ENCODE data around the gene ITGB8. TPM values are rescaled to one million over a fixed set of nuclear protein-coding genes. Genes with fewer than 3 reads are reported as not detected.

ITGB8 gene
- not detected for total RNA-seq

DNA sequence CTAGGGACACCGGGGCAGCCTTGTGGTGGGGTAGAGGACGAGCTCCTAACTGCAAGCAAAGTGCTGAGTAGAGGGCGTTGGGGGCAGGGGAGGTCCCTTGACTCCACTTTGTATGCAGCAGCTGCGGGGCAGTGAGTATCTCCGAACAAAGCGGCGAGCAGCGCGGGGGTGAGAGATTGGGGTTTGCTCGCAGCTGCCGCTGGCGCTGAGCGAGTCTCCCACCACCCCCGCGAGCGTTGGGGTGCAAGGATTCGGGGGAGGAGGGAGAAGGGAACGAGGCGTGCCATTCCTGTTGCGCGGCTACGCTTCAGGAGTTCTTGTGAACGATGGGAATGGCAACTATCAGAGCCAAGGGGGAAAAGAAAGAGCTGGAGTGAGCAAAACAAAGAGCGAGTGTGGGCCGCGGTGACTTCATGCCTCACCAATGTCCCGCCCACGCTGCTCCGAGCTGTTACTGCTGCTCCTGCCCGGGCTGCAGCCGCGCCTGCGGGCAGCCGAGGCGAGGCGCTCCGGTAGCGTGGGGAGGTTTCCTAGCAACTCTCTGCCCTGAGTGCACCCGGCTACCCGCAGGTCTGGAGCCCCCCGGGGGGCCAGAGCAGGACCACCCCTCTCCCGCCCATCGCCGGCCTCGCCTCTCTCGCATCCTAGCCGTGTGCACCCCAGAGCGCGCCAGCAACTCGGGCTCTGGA, at the start of gene ITGB8:
ITGB8 (plus strand) TSS at position 662 of the 689 bp plus-strand sequence. CDS start 907 bp downstream, outside the sequence.
- H3K4me1 Mint-ChIP-seq, result peaks cover 18% of the 10 kb centered on the region
- H3K36me3 Mint-ChIP-seq, result no peaks in the 10 kb centered on the region
- no peaks in the 10 kb centered on the region for H3K9me3 Mint-ChIP-seq
- H3K27me3 Mint-ChIP-seq, result peaks cover 69% of the 10 kb centered on the region
- POLR2A ChIA-PET, result no interaction called here
- peak; percentile 66 for ATAC-seq (ENCODE audit: low read depth)
- no peak within 1 kb of the TSS for H3K27ac Mint-ChIP-seq
- peak within 1 kb of the TSS; percentile 87 for H3K4me3 Mint-ChIP-seq
- no peak for DNase-seq

DNA sequence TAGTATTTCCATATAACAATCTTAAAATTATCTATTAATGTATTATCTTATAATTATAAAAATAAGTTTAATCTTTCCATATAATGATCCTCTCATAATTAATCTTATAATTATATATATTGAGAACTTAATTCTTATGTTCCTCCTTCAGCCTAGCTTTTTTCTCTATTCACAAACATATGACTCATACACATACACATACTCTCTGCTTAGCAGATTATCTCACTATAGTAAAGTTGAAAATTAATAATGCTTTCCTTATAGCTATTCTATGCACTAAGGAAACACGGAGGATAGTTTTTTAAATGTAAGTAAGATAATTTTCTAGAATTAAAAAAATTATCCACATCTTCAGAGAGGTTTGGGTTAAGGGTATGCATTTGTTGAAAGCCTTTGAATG, 47.7 kb upstream of the ITGB8 start:
- H3K4me1 Mint-ChIP-seq, result no peaks in the 10 kb centered on the region
- peaks cover 2% of the 10 kb centered on the region for H3K27me3 Mint-ChIP-seq
- no peak for ATAC-seq (ENCODE audit: low read depth)
- no peak overlapping the region for H3K27ac Mint-ChIP-seq
- H3K4me3 Mint-ChIP-seq, result no peak overlapping the region
- POLR2A ChIA-PET, result no interaction called here
- H3K36me3 Mint-ChIP-seq, result no peaks in the 10 kb centered on the region
- H3K9me3 Mint-ChIP-seq, result no peaks in the 10 kb centered on the region
- DNase-seq, result no peak

DNA sequence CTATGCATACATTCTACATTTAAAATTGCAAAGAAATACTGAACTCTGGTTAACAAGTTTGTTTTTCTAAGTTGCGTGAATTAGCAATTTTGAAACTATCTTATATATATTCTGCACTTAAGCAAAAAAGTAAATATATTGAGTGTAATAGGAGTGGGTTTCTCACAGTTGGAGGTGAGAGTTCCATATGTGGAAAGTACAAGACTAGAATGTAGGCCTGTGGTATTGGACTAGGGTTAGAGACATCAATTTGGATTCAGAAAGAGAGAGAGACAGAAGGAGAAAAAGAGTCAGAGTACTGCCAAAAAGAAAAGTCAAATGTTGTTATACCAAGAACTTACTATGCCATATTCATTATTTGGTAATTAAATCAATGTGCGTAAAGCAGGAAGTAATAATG, 47.3 kb upstream of the ITGB8 start:
- Mint-ChIP-seq H3K9me3 (no peaks in the 10 kb centered on the region), H3K27ac (no peak overlapping the region), H3K36me3 (no peaks in the 10 kb centered on the region), H3K4me3 (no peak overlapping the region), H3K4me1 (no peaks in the 10 kb centered on the region), H3K27me3 (peaks cover 2% of the 10 kb centered on the region)
- DNase-seq, result no peak
- ATAC-seq (ENCODE audit: low read depth), result no peak
- POLR2A ChIA-PET, result no interaction called here

DNA sequence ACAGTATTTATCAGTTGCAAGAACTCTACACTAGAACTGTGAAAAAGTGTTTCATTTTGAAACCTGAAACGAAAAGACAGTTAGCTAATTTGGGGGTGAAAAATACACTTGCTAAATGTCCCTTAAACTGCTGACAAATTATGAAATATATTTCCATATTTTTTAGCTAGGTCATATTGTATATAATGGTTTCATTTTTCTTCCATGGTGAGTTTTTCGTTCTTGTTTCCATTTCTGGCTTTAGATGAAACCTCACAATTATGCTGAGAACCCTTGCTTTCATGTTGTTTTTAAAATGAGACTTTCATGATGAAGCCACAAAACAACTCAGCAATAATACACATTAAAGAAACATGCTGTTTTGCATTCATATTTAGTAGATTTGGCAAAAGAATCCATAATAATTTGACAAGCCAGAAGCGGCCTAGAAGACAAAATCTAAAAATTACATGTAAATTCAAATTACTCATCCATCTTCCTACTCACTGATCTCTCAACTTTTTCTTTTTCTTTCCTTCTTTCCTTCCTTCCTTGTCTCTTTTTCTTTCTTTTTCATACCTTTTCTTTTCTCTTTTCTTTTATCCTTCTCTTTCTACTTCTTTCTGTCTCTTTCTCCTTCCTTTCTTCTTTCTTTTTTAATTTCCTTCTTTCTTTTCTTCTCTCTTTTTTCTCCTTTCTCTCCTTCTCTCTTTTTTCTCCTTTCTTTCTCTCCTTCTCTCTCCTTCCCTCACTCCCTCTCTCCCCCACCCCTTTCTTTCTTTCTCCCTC, 46.5 kb upstream of the ITGB8 start:
- Mint-ChIP-seq H3K4me1 (no peaks in the 10 kb centered on the region), H3K36me3 (no peaks in the 10 kb centered on the region), H3K9me3 (no peaks in the 10 kb centered on the region), H3K27ac (no peak overlapping the region), H3K27me3 (peaks cover 2% of the 10 kb centered on the region), H3K4me3 (no peak overlapping the region)
- DNase-seq, result no peak
- POLR2A ChIA-PET, result no interaction called here
- ATAC-seq (ENCODE audit: low read depth), result no peak

GRCh38 chr7:20284771-20285143, 45.9 kb upstream of the ITGB8 start:
- Mint-ChIP-seq H3K4me3 (no peak overlapping the region), H3K4me1 (no peaks in the 10 kb centered on the region), H3K9me3 (no peaks in the 10 kb centered on the region), H3K27ac (no peak overlapping the region), H3K36me3 (no peaks in the 10 kb centered on the region), H3K27me3 (peaks cover 2% of the 10 kb centered on the region)
- POLR2A ChIA-PET, result no interaction called here
- DNase-seq, result no peak
- no peak for ATAC-seq (ENCODE audit: low read depth)

DNA sequence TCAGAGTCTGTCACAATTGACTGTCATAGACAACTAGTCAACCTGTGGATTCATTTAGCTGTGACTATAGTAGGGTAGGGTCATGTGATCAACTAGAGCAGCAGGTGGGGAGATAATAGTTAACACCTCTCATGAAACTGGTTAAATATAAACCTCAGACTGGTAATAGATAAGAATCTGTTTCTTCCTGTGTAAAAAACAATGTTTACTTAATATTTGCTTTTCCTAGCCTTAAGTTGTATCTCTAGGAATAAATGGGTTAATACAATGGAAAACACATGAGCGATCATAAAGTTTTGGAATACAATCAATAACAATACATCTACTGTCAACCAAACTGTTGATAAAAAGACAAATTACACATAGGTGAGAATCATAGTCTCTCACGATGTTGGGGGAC, 43.4 kb upstream of the ITGB8 start:
- H3K9me3 Mint-ChIP-seq, result no peaks in the 10 kb centered on the region
- no peak for DNase-seq
- POLR2A ChIA-PET, result no interaction called here
- no peaks in the 10 kb centered on the region for H3K36me3 Mint-ChIP-seq
- no peak overlapping the region for H3K27ac Mint-ChIP-seq
- H3K4me3 Mint-ChIP-seq, result no peak overlapping the region
- peaks cover 2% of the 10 kb centered on the region for H3K27me3 Mint-ChIP-seq
- ATAC-seq (ENCODE audit: low read depth), result no peak
- H3K4me1 Mint-ChIP-seq, result no peaks in the 10 kb centered on the region

GRCh38 chr7:20288036-20288435, 42.7 kb upstream of the ITGB8 start:
- no peaks in the 10 kb centered on the region for H3K9me3 Mint-ChIP-seq
- no peak overlapping the region for H3K27ac Mint-ChIP-seq
- ATAC-seq (ENCODE audit: low read depth), result no peak
- no peaks in the 10 kb centered on the region for H3K36me3 Mint-ChIP-seq
- H3K27me3 Mint-ChIP-seq, result peaks cover 2% of the 10 kb centered on the region
- POLR2A ChIA-PET, result no interaction called here
- no peak overlapping the region for H3K4me3 Mint-ChIP-seq
- no peak for DNase-seq
- no peaks in the 10 kb centered on the region for H3K4me1 Mint-ChIP-seq

DNA sequence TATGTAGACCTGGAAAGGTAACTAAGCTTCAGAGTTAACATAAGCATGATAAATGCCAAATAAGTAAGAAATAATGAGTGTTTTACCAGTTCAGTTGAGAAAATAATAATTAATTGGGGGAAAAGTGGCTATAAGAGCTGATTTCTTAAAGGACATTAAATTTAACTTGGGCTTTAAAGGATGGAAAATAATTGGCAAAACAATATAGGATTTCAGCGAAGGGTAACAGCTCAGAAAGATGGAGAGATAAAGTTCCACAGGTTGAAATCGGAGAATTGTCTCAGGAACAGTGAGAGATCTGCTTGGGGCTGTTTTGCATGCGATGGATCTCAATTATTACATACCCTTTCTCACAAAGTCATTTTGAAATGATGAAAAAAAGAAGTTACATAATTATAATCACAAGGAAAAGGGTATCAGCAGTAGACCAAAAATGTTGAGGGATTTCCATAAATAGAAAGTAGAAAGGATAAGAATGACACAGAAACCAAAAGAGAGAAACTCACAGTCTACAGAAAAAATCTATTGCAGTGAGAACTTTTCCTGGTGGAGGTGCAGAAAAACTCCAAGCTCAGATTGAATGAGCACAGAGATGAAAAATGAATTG, 40.1 kb upstream of the ITGB8 start:
- no peaks in the 10 kb centered on the region for H3K4me1 Mint-ChIP-seq
- no peak for ATAC-seq (ENCODE audit: low read depth)
- DNase-seq, result no peak
- POLR2A ChIA-PET, result no interaction called here
- no peaks in the 10 kb centered on the region for H3K9me3 Mint-ChIP-seq
- no peak overlapping the region for H3K27ac Mint-ChIP-seq
- peaks cover 6% of the 10 kb centered on the region for H3K27me3 Mint-ChIP-seq
- H3K4me3 Mint-ChIP-seq, result no peak overlapping the region
- H3K36me3 Mint-ChIP-seq, result no peaks in the 10 kb centered on the region

- POLR2A ChIA-PET, result no interaction called here
- H3K4me3 Mint-ChIP-seq, result no peak overlapping the region
- peaks cover 9% of the 10 kb centered on the region for H3K27me3 Mint-ChIP-seq
- H3K9me3 Mint-ChIP-seq, result no peaks in the 10 kb centered on the region
- no peaks in the 10 kb centered on the region for H3K36me3 Mint-ChIP-seq
- ATAC-seq (ENCODE audit: low read depth) (no peak), DNase-seq (no peak)
- no peak overlapping the region for H3K27ac Mint-ChIP-seq
- H3K4me1 Mint-ChIP-seq, result no peaks in the 10 kb centered on the region
Measured at GRCh38 chr7:20293336-20293735, 37.4 kb upstream of the ITGB8 start.

DNA sequence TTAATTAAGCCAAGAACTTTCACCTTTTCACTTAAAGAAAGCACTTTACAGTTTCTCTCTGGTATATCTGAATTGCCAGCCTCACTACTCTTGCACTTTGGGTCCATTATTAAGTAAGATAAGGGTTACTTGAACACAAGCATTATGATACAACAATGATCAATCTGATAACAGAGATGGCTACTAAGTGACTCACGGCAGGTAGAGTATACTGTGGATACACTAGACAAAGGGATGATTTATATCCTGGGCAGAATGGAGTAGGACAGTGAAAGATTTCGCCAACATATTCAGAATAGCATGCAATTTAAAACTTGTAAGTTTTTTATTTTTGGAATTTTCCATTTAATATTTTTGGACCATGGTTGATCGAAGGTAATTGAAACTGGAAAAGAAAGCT, 34.3 kb upstream of the ITGB8 start:
- no peak overlapping the region for H3K27ac Mint-ChIP-seq
- no peaks in the 10 kb centered on the region for H3K36me3 Mint-ChIP-seq
- H3K27me3 Mint-ChIP-seq, result peaks cover 9% of the 10 kb centered on the region
- POLR2A ChIA-PET, result no interaction called here
- DNase-seq (no peak), ATAC-seq (ENCODE audit: low read depth) (no peak)
- H3K4me1 Mint-ChIP-seq, result peaks cover 6% of the 10 kb centered on the region
- no peak overlapping the region for H3K4me3 Mint-ChIP-seq
- no peaks in the 10 kb centered on the region for H3K9me3 Mint-ChIP-seq

DNA sequence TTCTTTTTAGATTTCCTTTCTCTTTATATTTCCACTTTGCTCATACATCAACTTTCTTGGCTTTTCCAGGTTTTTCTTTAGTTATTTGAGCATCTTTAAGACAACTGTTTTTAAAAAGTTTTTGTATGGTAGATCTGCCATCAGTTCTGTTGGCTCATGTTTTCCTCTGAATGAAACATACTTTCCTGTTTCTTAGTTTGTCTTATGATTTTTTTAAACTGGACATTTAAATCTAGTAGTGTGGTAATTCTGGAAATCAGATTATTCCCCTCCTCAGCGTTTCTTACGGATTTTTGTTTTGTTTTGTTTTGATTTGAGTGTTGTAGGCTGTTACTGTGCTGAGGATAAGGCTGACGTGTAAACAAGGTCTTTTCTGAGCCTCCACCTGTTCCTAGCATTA, 33.8 kb upstream of the ITGB8 start:
- H3K4me1 Mint-ChIP-seq, result peaks cover 6% of the 10 kb centered on the region
- no peak for ATAC-seq (ENCODE audit: low read depth)
- POLR2A ChIA-PET, result no interaction called here
- H3K27me3 Mint-ChIP-seq, result peaks cover 9% of the 10 kb centered on the region
- no peaks in the 10 kb centered on the region for H3K36me3 Mint-ChIP-seq
- DNase-seq, result no peak
- H3K9me3 Mint-ChIP-seq, result no peaks in the 10 kb centered on the region
- no peak overlapping the region for H3K27ac Mint-ChIP-seq
- H3K4me3 Mint-ChIP-seq, result no peak overlapping the region

GRCh38 chr7:20298486-20298901, 32.2 kb upstream of the ITGB8 start:
- Mint-ChIP-seq H3K4me1 (peaks cover 6% of the 10 kb centered on the region), H3K27ac (no peak overlapping the region)
- no peak for ATAC-seq (ENCODE audit: low read depth)

GRCh38 chr7:20299145-20299544, 31.6 kb upstream of the ITGB8 start:
- DNase-seq (no peak), ATAC-seq (ENCODE audit: low read depth) (no peak)
- H3K4me1 Mint-ChIP-seq, result peaks cover 6% of the 10 kb centered on the region
- H3K27ac Mint-ChIP-seq, result no peak overlapping the region
- H3K36me3 Mint-ChIP-seq, result no peaks in the 10 kb centered on the region
- no peak overlapping the region for H3K4me3 Mint-ChIP-seq
- H3K27me3 Mint-ChIP-seq, result peaks cover 12% of the 10 kb centered on the region
- POLR2A ChIA-PET, result no interaction called here
- no peaks in the 10 kb centered on the region for H3K9me3 Mint-ChIP-seq

More at GRCh38 chr7:20298486-20298901, 32.2 kb upstream of the ITGB8 start:
- H3K27me3 Mint-ChIP-seq, result peaks cover 12% of the 10 kb centered on the region
- DNase-seq, result no peak
- H3K36me3 Mint-ChIP-seq, result no peaks in the 10 kb centered on the region
- no peaks in the 10 kb centered on the region for H3K9me3 Mint-ChIP-seq
- no peak overlapping the region for H3K4me3 Mint-ChIP-seq
- POLR2A ChIA-PET, result no interaction called here
